Fibroblast of skin of abdomen (primary cell): Measurements from ENCODE around the gene GRIP1.
A peak's percentile ranks its signal among the peaks of the same experiment; 100 is the strongest.

Source experiments
- DNase-seq: peaks from one replicate; pipeline ENCODE4 v3.0.0-alpha.2; 2013

Gene GRIP1

GRCh38 chr12:66600903-66601302 lies 78.0 kb downstream of the GRIP1 start:
- no peak for DNase-seq

- DNase-seq, result no peak
Observed at GRCh38 chr12:66599816-66600215, 79.1 kb downstream of the GRIP1 start.

GRCh38 chr12:66598608-66599007 lies 80.3 kb downstream of the GRIP1 start:
- DNase-seq, result no peak

- no peak for DNase-seq
Observed at GRCh38 chr12:66598079-66598478, 80.8 kb downstream of the GRIP1 start.

GRCh38 chr12:66596199-66596598 lies 82.7 kb downstream of the GRIP1 start:
- peak; percentile 49 for DNase-seq

- peak; percentile 40 for DNase-seq
Observed at GRCh38 chr12:66594688-66595087, 84.2 kb downstream of the GRIP1 start.

GRCh38 chr12:66590275-66590985 lies 88.4 kb downstream of the GRIP1 start:
- no peak for DNase-seq

- no peak for DNase-seq
Observed at GRCh38 chr12:66589095-66589494, 89.8 kb downstream of the GRIP1 start.

- peak; percentile 79 for DNase-seq
Observed at GRCh38 chr12:66587912-66588311, 91.0 kb downstream of the GRIP1 start.

- peak; percentile 33 for DNase-seq
Observed at GRCh38 chr12:66584673-66585072, 94.2 kb downstream of the GRIP1 start.

- DNase-seq, result no peak
Observed at GRCh38 chr12:66573605-66574004, 105.3 kb downstream of the GRIP1 start.

GRCh38 chr12:66572845-66573244 lies 106.0 kb downstream of the GRIP1 start:
- DNase-seq, result no peak

GRCh38 chr12:66571361-66571915 lies 107.4 kb downstream of the GRIP1 start:
- no peak for DNase-seq

- DNase-seq, result no peak
Observed at GRCh38 chr12:66563220-66563619, 115.7 kb downstream of the GRIP1 start.

- peak; percentile 31 for DNase-seq
Observed at GRCh38 chr12:66555113-66555512, 123.8 kb downstream of the GRIP1 start.

- DNase-seq, result peak; percentile 53
Observed at GRCh38 chr12:66552716-66553115, 126.2 kb downstream of the GRIP1 start.

GRCh38 chr12:66550626-66551025 lies 128.2 kb downstream of the GRIP1 start:
- no peak for DNase-seq

- DNase-seq, result no peak
Observed at GRCh38 chr12:66549050-66549389, 129.9 kb downstream of the GRIP1 start.

GRCh38 chr12:66548338-66549049 lies 130.4 kb downstream of the GRIP1 start:
- DNase-seq, result no peak

GRCh38 chr12:66541426-66541825 lies 137.4 kb downstream of the GRIP1 start:
- DNase-seq, result no peak

- DNase-seq, result no peak
Observed at GRCh38 chr12:66539431-66539830, 139.4 kb downstream of the GRIP1 start.

- DNase-seq, result peak; percentile 21
Observed at GRCh38 chr12:66538970-66539369, 139.9 kb downstream of the GRIP1 start.

- no peak for DNase-seq
Observed at GRCh38 chr12:66537876-66538275, 141.0 kb downstream of the GRIP1 start.

GRCh38 chr12:66533767-66534166 lies 145.1 kb downstream of the GRIP1 start:
- no peak for DNase-seq
